GM21723 (cell line): ENCODE measurements around the gene NCR1.
"Not testable (repeated sequence)": the region's sequence is repeated elsewhere in the genome, so short reads cannot be mapped to it uniquely, and the experiment has no call there.

Experiments used
- ATAC-seq: cut with Tn5 transposase; IDR thresholded peaks from one replicate; pipeline ENCODE4 v1.9.1; 2021; ENCODE audit warnings: mild to moderate bottlenecking, moderate library complexity; ENCODE audit not compliant: unreplicated experiment

The NCR1 gene

DNA sequence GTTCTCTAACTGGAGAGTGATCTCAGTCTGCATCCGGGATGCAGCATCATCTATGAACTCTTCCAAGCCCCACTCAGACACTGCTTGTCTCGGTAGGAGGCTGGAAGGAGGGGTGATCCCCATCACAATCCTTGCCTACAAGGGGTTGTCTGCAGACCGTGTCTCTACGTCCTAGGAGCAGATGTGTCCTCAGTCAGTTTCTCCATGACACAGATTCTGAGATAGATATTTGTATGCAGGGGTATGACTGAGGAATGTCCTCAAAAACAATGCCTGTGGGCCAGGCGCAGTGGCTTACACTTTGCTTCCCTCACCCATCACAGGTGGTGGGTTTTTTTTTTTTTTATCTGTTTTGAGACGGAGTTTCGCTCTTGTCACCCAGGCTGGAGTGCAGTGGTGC is 871 bp downstream of the NCR1 start:
- ATAC-seq, result no peak

DNA sequence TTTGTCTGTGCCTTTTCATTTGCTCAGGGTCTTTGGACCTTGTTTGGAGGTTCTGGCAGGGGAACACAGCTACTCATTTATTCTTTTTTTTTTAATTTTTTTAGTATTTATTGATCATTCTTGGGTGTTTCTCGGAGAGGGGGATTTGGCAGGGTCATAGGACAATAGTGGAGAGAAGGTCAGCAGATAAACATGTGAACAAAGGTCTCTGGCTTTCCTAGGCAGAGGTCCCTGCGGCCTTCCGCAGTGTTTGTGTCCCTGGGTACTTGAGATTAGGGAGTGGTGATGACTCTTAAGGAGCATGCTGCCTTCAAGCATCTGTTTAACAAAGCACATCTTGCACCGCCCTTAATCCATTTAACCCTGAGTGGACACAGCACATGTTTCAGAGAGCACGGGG is 2.0 kb downstream of the NCR1 start:
- ATAC-seq, result not testable (repeated sequence)

DNA sequence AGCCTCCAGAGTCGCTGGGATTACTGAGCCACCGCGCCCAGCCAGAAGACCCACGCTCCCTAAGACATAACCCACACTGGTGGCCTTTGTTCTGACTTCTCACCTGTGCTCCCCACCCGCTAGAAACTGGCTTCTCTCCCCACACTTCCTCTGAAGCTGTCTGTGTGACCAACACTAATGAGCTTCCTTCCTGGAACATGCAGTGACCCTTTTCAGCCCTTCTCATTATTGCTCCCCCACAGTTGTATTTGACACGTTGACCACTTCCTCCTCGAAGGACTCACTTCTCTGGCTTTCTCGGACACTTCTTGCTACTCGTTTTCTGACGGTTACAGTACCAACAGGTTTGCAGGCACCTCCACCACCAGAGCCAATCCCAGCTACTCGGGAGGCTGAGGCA is 10.9 kb downstream of the NCR1 start:
- no peak for ATAC-seq

DNA sequence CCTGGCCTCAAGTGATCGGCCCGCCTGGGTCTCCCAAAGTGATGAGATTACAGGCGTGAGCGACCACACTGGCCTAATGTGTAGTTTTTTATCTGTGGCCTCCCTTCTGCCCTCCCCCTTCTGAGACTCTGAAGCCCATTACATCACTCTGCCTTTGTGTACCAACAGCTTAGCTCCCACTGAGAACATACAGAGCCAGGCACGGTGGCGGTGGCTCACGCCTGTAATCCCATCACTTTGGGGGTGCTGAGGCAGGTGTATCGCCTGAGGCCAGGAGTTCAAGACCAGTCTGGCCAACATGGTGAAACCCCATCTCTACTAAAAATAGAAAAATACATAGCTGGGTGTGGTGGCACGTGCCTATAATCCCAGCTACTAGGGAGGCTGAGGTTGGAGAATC is 12.6 kb downstream of the NCR1 start:
- ATAC-seq, result no peak

DNA sequence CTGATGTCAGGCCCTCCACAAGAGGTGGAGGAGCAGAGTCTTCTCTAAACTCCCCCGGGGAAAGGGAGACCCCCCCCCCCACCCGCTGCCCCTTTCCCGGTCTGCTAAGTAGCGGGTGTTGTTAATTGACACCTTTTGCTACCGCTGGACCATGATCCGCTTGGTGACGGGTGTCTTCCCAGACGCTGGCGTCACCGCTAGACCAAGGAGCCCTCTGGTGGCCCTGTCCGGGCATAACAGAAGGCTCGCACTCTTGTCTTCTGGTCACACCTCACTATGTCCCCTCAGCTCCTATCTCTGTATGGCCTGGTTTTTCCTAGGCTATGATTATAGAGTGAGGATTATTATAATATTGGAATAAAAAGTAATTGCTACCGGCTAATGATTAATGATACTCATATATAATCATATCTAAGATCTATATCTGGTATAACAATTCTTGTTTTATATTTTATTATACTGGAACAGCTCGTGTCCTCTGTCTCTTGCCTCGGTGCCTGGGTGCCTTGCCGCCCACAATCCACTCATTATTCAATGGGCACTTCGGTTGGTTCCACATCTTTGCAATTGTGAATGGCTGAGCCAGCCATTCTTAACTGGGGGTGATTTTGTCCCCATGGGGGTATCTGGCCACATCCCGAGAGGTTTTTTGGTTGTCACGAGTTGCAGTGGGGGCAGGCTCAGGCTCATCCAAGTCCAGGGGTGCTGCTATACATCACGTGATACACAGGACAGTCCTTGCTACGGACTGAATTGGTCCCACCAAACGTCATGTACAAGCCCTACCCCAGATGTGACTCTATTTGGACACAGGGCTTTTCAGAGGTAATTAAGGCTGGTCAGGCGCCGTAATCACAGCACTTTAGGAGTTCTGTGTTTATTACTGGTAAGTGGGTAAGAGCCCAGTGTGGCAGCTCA is 14.0 kb downstream of the NCR1 start:
- ATAC-seq, result not testable (repeated sequence)

DNA sequence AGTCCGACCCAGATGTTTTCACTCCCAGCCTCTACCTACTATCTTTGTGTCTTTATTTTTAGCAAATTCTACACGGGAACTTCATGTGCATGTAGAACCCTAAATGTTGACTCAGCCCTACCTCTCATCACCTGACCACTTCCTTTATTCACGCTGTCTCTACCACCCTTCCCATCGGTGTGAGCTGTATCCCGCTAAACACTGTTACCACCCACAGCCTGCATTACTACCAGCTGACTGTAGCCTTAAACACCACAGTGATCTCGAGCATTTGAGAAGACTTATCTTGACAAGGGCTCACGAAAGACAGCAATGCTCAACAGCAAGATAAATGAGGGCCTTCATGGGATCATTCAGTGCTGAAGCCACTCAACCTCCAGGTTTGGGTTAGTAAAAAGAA is 15.1 kb downstream of the NCR1 start:
- ATAC-seq, result no peak

DNA sequence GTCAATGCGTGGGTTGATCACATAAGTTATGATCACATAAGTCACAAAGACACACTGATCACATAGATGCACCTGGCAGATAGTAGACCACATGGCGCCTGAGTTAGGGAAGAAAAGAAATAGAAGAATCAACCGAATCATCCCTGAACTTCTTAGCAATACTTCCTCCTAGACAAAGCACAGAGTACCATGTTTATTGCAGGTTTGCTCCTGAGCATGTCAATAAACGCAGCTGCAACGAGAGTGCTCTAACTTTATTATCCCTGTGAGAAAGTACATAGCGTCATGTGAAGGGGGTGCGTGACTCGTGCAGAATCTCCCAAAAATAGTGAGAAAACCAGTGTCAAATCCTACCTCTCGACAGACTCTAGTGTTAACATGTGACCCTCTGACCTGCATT is 17.3 kb downstream of the NCR1 start:
- no peak for ATAC-seq

DNA sequence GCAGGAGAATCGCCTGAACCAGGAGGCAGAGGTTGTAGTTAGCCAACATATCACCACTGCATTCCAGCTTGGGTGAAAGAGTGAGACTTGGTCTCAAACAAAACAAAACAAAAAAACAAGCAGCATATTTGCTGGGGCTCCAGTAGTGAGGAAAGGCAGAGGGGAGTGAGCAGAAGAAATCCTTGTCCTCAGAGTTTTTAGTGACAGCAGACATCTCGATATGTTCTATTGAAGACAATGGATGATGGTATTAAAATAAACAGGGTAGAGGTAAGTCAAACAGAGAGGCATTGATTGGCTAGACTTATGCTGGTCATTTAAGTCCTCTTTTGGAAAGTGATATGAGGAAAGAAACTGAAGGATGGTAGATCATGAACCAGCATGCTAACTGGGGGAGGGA is 22.4 kb downstream of the NCR1 start:
- no peak for ATAC-seq

DNA sequence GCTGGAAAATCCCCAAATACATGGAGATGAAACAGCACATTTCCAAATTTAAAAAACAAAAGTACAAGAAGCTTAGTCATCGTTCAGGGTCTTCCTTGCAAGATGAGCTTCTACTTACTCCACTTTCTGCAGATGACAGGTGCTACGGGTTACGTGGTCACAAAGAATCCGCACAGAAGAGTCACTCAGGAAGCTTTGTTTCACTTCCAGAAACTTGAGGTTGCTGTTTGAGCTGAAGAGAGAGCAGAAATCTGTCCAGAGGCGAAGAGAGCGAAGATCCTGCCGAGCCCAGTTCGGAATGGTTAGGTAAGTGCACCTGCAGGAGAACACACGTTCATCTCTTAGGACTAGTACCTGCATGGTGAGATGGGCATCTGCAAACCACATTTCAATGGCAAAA is 32.0 kb downstream of the NCR1 start:
- no peak for ATAC-seq

DNA sequence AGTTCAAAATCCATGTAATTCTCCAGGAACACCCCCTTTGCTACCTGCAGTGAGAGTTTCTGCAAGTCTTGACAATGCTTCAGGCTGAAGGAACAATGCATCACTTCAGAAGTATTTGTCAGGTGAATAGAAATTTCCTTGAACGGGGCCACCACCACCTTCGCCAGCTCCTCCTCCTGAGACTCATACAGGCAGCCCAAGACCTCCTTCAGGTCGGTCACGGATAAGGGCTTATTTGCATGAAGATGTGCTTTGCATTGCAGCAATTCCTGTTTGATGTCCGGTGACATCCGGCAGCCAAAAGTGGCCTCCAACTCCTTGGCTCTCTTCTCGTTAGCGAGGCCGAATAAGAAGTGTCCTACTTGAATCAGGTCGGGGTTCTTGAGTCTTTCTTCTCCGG is 33.0 kb downstream of the NCR1 start:
- no peak for ATAC-seq

DNA sequence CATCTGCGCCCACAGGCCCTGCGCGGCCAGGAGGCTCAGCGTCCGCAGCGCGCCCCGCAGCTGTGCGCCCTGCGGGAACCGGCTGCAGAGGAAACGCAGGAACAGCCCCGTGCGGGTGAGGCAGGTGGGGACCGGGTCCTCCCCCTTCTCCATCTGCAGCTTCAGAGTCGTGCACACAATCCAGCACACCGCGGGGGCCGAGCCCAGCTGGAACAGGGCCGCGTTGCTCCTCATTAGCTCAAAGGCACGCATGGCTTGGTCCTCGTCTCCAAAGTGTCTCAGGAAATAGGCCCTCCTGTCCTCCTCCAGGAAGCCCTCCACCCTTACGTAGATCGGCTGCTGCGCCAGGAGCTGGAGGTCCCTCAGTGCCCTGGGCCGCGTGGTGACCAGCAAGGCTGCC is 33.6 kb downstream of the NCR1 start:
- not testable (repeated sequence) for ATAC-seq

DNA sequence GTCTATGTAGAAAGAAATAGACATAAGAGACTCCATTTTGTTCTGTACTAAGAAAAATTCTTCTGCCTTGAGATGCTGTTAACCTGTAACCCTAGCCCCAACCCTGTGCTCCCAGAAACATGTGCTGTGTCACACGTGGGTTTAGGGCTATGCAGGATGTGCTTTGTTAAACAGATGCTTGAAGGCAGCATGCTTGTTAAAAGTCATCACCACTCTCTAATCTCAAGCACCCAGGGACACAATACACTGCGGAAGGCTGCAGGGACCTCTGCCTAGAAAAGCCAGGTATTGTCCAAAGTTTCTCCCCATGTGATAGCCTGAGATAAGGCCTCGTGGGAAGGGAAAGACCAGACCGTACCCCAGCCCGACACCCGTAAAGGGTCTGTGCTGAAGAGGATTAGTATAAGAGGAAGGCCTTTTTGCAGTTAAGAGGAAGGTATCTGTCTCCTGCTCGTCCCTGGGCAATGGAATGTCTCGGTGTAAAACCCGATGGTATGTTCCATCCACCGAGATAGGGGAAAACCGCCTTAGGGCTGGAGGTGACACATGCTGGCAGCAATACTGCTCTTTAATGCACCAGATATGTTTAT is 37.9 kb downstream of the NCR1 start:
- ATAC-seq, result not testable (repeated sequence)

DNA sequence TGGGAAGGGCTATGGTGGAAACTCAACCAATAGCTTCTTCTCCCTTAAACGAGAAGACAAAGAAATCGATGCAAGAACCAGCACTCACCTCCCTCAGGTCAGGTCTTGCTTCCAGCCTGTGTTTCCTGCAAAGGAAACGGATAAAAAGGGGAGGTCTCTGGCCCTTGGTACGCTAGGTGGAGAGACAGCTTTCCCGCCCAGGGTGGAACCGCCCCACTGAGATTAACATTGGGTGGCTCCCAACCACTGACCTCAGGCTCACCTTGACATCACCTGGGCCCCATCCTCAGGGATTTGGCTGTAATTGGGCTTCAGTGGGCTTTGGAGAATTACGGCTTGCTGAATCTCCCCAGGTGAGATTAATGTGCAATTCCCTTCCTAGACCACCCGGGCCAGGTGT is 41.4 kb downstream of the NCR1 start, which contains the start of gene NLRP7:
TSS of gene NLRP7 (minus strand) at position 150 of the 400 bp plus-strand sequence.
- no peak for ATAC-seq

DNA sequence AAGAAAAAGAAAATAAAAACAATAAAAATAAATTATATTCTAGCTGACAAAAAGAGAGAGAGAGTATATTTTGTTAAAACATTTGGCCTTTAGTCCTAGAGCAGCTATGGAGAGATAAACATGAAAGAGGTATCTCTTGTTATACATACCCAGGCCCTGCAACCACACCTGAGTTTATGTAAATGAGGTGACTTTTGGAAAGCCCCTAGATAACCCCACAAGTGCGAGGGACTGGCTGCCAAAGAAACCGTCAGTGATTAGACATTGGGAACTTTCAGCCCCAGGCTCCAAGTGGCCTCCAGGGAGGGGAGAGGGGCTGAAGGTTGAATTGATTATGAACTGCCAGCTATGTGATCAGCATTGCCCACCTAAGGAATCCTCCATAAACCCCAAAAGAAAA is 43.5 kb downstream of the NCR1 start:
- no peak for ATAC-seq

DNA sequence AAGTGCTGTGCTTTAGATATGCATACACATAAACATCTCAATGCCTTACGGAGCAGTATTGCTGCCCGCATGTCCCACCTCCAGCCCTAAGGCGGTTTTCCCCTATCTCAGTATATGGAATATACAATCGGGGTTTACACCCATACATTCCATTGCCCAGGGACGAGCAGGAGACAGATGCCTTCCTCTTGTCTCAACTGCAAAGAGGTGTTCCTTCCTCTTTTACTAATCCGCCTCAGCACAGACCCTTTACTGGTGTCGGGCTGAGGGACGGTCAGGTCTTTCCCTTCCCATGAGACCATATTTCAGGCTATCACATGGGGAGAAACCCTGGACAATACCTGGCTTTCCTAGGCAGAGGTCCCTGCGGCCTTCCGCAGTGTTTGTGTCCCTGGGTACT is 44.6 kb downstream of the NCR1 start:
- not testable (repeated sequence) for ATAC-seq

DNA sequence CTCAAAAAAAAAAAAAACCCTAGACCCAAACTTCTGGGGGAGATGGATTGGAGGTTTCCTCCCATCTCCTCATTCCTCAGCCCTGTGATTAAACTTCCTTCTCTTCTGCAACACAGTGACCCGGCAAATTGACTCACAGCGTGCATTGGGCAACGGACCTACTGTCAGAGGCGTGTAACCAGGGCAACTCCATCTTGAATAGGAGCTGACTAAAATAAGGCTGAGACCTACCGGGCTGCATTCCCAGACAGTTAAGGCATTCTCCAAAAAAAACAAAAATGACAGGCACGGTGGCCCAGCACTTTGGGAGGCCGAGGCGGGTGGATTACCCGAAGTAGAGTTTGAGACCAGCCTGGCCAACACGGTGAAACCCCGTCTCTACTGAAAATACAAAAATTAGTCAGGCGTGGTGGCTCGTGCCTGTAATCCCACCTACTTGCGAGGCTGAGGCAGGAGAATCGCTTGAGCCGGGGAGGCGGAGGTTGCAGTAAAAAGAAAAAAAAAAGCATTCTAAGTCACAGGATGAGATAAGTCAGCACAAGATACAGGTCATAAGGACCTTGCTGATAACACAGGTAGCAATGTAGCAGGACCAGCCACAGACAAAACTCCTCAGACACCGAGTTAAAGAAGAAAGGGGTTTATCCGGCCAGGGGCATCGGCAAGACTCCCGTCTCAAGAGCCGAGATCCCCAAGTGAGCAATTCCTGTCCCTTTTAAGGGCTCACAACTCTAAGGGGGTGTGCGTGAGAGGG is 46.8 kb downstream of the NCR1 start:
- no peak for ATAC-seq

DNA sequence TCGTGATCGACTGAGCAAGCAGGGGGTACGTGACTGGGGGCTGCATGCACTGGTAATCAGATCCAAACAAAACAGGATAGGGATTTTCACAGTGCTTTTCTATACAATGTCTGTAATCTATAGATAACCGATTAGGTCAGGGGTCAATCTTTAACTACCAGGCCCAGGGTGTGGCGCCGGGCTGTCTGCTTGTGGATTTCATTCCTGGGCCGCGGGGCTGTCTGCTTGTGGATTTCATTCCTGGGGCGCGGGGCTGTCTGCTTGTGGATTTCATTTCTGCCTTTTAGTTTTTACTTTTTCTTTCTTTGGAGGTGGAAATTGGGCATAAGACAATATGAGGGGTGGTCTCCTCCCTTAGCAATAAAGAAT is 47.4 kb downstream of the NCR1 start:
- not testable (repeated sequence) for ATAC-seq

DNA sequence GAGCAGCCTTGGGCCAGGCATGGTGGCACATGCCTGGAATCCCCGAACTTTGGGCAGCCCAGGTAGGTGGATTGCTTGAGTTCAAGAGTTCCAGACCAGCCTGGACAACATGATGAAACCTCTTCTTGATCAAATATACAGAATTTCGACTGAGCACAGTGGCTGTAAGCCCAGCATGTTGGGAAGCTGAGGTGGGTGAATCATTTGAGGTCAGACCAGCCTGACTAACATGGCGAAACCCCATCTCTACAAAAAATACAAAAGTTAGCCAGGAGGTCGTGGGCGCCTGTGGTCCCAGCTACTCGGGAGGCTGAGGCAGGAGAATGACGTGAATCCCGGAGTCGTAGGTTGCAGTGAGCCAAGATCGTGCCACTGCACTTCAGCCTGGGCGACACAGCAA is 49.4 kb downstream of the NCR1 start:
- no peak for ATAC-seq

DNA sequence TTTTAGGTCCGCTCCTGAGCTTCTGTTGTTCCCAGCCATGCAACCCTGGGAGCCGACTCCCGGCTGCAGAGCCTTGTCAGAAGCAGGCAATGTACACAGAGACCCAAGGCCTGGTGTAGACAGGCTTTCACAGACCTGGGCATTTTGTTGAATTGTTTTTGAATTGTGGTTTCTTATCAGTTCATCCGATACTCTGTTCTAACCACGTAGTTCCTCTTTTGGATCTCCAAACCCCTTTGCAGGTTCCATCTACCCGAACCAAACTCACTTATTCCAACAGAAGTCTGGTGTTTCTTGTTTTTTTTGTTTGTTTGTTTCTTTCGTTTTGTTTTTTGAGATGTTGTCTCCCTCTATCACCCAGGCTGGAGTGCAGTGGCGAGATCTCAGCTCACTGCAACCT is 53.9 kb downstream of the NCR1 start:
- ATAC-seq, result no peak
